Endothelial cell (in vitro differentiated cells): ENCODE measurements around the gene RASGRP1. TPM values are rescaled to one million over a fixed set of nuclear protein-coding genes. Genes with fewer than 3 reads are reported as not detected.

ENCODE experiments used
- DNase-seq: peaks from one replicate; pipeline ENCODE4 v3.0.0; 2021; ENCODE audit warnings: low spot score
- H3K27ac Mint-ChIP-seq: one replicate; pipeline ENCODE4 v1.8.0; 2021; ENCODE audit warnings: mixed read lengths, inconsistent platforms; ENCODE audit not compliant: unreplicated experiment
- H3K27me3 Mint-ChIP-seq: one replicate; pipeline ENCODE4 v1.8.0; 2021; ENCODE audit warnings: mild to moderate bottlenecking, moderate library complexity, mixed read lengths, inconsistent platforms; ENCODE audit not compliant: unreplicated experiment
- H3K36me3 Mint-ChIP-seq: one replicate; pipeline ENCODE4 v1.8.0; 2021; ENCODE audit warnings: mild to moderate bottlenecking, low read depth, mixed read lengths, inconsistent platforms; ENCODE audit not compliant: unreplicated experiment
- H3K4me1 Mint-ChIP-seq: one replicate; pipeline ENCODE4 v1.8.0; 2021; ENCODE audit warnings: mild to moderate bottlenecking, mixed read lengths, inconsistent platforms; ENCODE audit not compliant: unreplicated experiment
- H3K4me3 Mint-ChIP-seq: one replicate; pipeline ENCODE4 v1.8.0; 2021; ENCODE audit warnings: mild to moderate bottlenecking, mixed read lengths, inconsistent platforms; ENCODE audit not compliant: unreplicated experiment
- H3K9me3 Mint-ChIP-seq: one replicate; pipeline ENCODE4 v1.8.0; 2021; ENCODE audit warnings: mixed read lengths, inconsistent platforms; ENCODE audit not compliant: unreplicated experiment
- CTCF ChIP-seq: fragments of 200-600 bp; sonication (generic); IDR thresholded peaks from one replicate; pipeline ENCODE4 v1.5.0; 2021; ENCODE audit warnings: antibody characterized with exemption; ENCODE audit not compliant: unreplicated experiment
- total RNA-seq: library from RNA; stranded (reverse); fragmentation: NEBNext Ultra II Directional; extraction: Animal tissue kit (Norgen Biotek cat#: 25700); gene quantifications from one replicate; pipeline ENCODE4 v1.2.1, GENCODE V29; 2021; ENCODE audit not compliant: unreplicated experiment

RASGRP1 gene
- total RNA-seq, 1 donor from 2014 or later = 0.49 TPM

- H3K4me1 Mint-ChIP-seq = no peaks in the 10 kb centered on the region
- no peaks in the 10 kb centered on the region for H3K36me3 Mint-ChIP-seq
- no peak overlapping the region for H3K4me3 Mint-ChIP-seq
- no peak overlapping the region for H3K27ac Mint-ChIP-seq
- no peak for DNase-seq
- H3K9me3 Mint-ChIP-seq = no peaks in the 10 kb centered on the region
- no peak for TF ChIP-seq CTCF
- no peaks in the 10 kb centered on the region for H3K27me3 Mint-ChIP-seq
These were observed 77.2 kb downstream of the RASGRP1 start for GRCh38 chr15:38487378-38487777.

GRCh38 chr15:38486936-38487335, 77.7 kb downstream of the RASGRP1 start:
- no peak overlapping the region for H3K27ac Mint-ChIP-seq
- H3K36me3 Mint-ChIP-seq = no peaks in the 10 kb centered on the region
- H3K4me1 Mint-ChIP-seq = no peaks in the 10 kb centered on the region
- no peaks in the 10 kb centered on the region for H3K9me3 Mint-ChIP-seq
- H3K27me3 Mint-ChIP-seq = no peaks in the 10 kb centered on the region
- no peak for TF ChIP-seq CTCF
- no peak overlapping the region for H3K4me3 Mint-ChIP-seq
- DNase-seq = no peak

GRCh38 chr15:38482572-38482971, 82.0 kb downstream of the RASGRP1 start:
- Mint-ChIP-seq H3K9me3 (no peaks in the 10 kb centered on the region), H3K27me3 (no peaks in the 10 kb centered on the region), H3K27ac (no peak overlapping the region), H3K4me3 (no peak overlapping the region), H3K4me1 (no peaks in the 10 kb centered on the region), H3K36me3 (no peaks in the 10 kb centered on the region)
- DNase-seq = no peak
- no peak for TF ChIP-seq CTCF

GRCh38 chr15:38481761-38482160, 82.9 kb downstream of the RASGRP1 start:
- DNase-seq = no peak
- H3K27ac Mint-ChIP-seq = no peak overlapping the region
- no peak overlapping the region for H3K4me3 Mint-ChIP-seq
- no peaks in the 10 kb centered on the region for H3K27me3 Mint-ChIP-seq
- no peak for TF ChIP-seq CTCF
- no peaks in the 10 kb centered on the region for H3K36me3 Mint-ChIP-seq
- H3K9me3 Mint-ChIP-seq = no peaks in the 10 kb centered on the region
- H3K4me1 Mint-ChIP-seq = no peaks in the 10 kb centered on the region

- H3K27ac Mint-ChIP-seq = no peak overlapping the region
- no peak for TF ChIP-seq CTCF
- no peaks in the 10 kb centered on the region for H3K36me3 Mint-ChIP-seq
- no peak for DNase-seq
- H3K9me3 Mint-ChIP-seq = no peaks in the 10 kb centered on the region
- no peak overlapping the region for H3K4me3 Mint-ChIP-seq
- no peaks in the 10 kb centered on the region for H3K27me3 Mint-ChIP-seq
- H3K4me1 Mint-ChIP-seq = no peaks in the 10 kb centered on the region
These were observed 83.5 kb downstream of the RASGRP1 start for GRCh38 chr15:38481113-38481512.
